SK-N-SH (cell line): ENCODE results near the gene EBP. TPM values are rescaled to one million over a fixed set of nuclear protein-coding genes. Genes with fewer than 3 reads are reported as not detected.

Experiments
- CTCF ChIA-PET: fragments of 300-600, 350-600 bp; formaldehyde crosslinking; extraction: SDS; loops from one replicate; lab custom pipeline; 2021; lab: Yijun Ruan, JAX
- POLR2A ChIA-PET: fragments of 350-600 bp; sonication (Branson Sonifier 250); formaldehyde crosslinking; extraction: SDS; loops from one replicate; lab custom pipeline; 2020; ENCODE audit warnings: antibody characterized with exemption, inconsistent platforms; lab: Yijun Ruan, JAX
- DNase-seq: peaks from one replicate; pipeline ENCODE4 v3.0.0; 2012
- H2AFZ ChIP-seq: fragments of 200-600 bp; sonication (generic); 2 replicates; pipeline ENCODE4 v1.8.1; 2016; ENCODE audit warnings: antibody characterized with exemption, mild to moderate bottlenecking, low read depth
- H3F3A ChIP-seq: fragments of 200-600 bp; sonication (generic); replicated peaks from 2 replicates; pipeline ENCODE3; 2016; ENCODE audit warnings: antibody characterized with exemption, mild to moderate bottlenecking; ENCODE audit not compliant: insufficient read depth
- H3K27ac ChIP-seq, 2 experiments: fragments of 200-500 bp in 1 of 2; fragments of 200-600 bp in 1 of 2; sonication (Bioruptor generic) in 1 of 2; sonication (generic), shearing (Covaris generic) in 1 of 2; 2 replicates each; pipeline versions ENCODE4 v1.5.1 to v1.6.1; 2014 to 2016; ENCODE audit warnings: low read depth in 2 of 2, inconsistent platforms in 1 of 2, low read length in 1 of 2, mild to moderate bottlenecking in 1 of 2, mixed read lengths in 1 of 2
- H3K27me3 ChIP-seq: fragments of 200-600 bp; sonication (generic), shearing (Covaris generic); 2 replicates; pipeline ENCODE4 v1.6.1; 2016; ENCODE audit warnings: mixed run types; ENCODE audit not compliant: insufficient read depth
- H3K36me3 ChIP-seq, 2 experiments: fragments of 200-500 bp in 1 of 2; fragments of 200-600 bp in 1 of 2; sonication (Bioruptor generic) in 1 of 2; sonication (generic) in 1 of 2; replicated peaks in 1 of 2; 2 replicates each; pipeline versions ENCODE3 to v1.5.1; 2014 to 2016; ENCODE audit warnings: low read length in 1 of 2, mild to moderate bottlenecking in 1 of 2; ENCODE audit not compliant: insufficient read depth in 2 of 2, control insufficient read depth in 1 of 2
- H3K4me1 ChIP-seq, 2 experiments: fragments of 200-500 bp in 1 of 2; fragments of 200-600 bp in 1 of 2; sonication (Bioruptor generic) in 1 of 2; sonication (generic), shearing (Covaris generic) in 1 of 2; 2 replicates each; pipeline versions ENCODE4 v1.5.1 to v1.6.1; 2014 to 2016; ENCODE audit warnings: low read depth in 1 of 2, low read length in 1 of 2, mixed run types in 1 of 2; ENCODE audit not compliant: insufficient read depth in 2 of 2, control insufficient read depth in 1 of 2
- H3K4me2 ChIP-seq: fragments of 200-600 bp; sonication (generic), shearing (Covaris generic); 2 replicates; pipeline ENCODE4 v1.6.1; 2017; ENCODE audit warnings: mixed run types
- H3K4me3 ChIP-seq, 2 experiments: fragments of 200-500 bp in 1 of 2; fragments of 200-600 bp in 1 of 2; sonication (Bioruptor generic) in 1 of 2; sonication (generic), shearing (Covaris generic) in 1 of 2; 2 replicates each; pipeline versions ENCODE4 v1.5.1 to v1.8.1; 2014 to 2016; ENCODE audit warnings: low read depth in 2 of 2, inconsistent platforms in 1 of 2, low read length in 1 of 2, mild to moderate bottlenecking in 1 of 2, mixed read lengths in 1 of 2, moderate library complexity in 1 of 2
- H3K79me2 ChIP-seq: fragments of 200-600 bp; sonication (generic); 2 replicates; pipeline ENCODE4 v1.8.1; 2017; ENCODE audit warnings: mild to moderate bottlenecking; ENCODE audit not compliant: insufficient read depth
- H3K9ac ChIP-seq: fragments of 200-600 bp; sonication (generic); 2 replicates; pipeline ENCODE4 v1.6.1; 2017; ENCODE audit warnings: mixed run types
- H3K9me2 ChIP-seq: fragments of 200-600 bp; sonication (generic); 2 replicates; pipeline ENCODE4 v1.6.1; 2017; ENCODE audit warnings: mixed run types
- H3K9me3 ChIP-seq: fragments of 200-600 bp; sonication (generic); 2 replicates; pipeline ENCODE4 v1.6.1; 2017; ENCODE audit warnings: mixed run types, mild to moderate bottlenecking, moderate library complexity
- H4K20me1 ChIP-seq: fragments of 200-600 bp; sonication (generic); 2 replicates; pipeline ENCODE4 v1.6.1; 2017; ENCODE audit warnings: mild to moderate bottlenecking, mixed run types; ENCODE audit not compliant: insufficient read depth
- EP300 ChIP-seq, 2 experiments: IDR thresholded peaks; 2 replicates each; pipeline versions ENCODE4 v1.4.0 to v1.6.1; 2012; ENCODE audit warnings: borderline replicate concordance in 1 of 2, low read depth in 1 of 2, low read length in 1 of 2
- EZH2phosphoT487 ChIP-seq: fragments of 200-600 bp; sonication (generic); IDR thresholded peaks from 2 replicates; pipeline ENCODE4 v1.6.1; 2017; ENCODE audit warnings: low read depth, mixed run types, mild to moderate bottlenecking, antibody characterized with exemption, moderate library complexity, borderline replicate concordance
- FOXJ3 ChIP-seq: sonication (generic); formaldehyde crosslinking; IDR thresholded peaks from 2 replicates; pipeline ENCODE4 v1.5.1; 2020; ENCODE audit warnings: mild to moderate bottlenecking, missing genetic modification reagents
- GABPA ChIP-seq: IDR thresholded peaks from 2 replicates; pipeline ENCODE4 v1.4.0; 2012; ENCODE audit warnings: low read depth, mild to moderate bottlenecking
- GATA2 ChIP-seq: sonication (generic); formaldehyde crosslinking; IDR thresholded peaks from 2 replicates; pipeline ENCODE4 v1.5.0; 2020; ENCODE audit warnings: mild to moderate bottlenecking, missing genetic modification reagents
- MEF2A ChIP-seq: IDR thresholded peaks from 2 replicates; pipeline ENCODE4 v1.4.0; 2012; ENCODE audit warnings: low read depth, borderline replicate concordance
- MXI1 ChIP-seq: IDR thresholded peaks from 2 replicates; pipeline ENCODE4 v1.6.1; 2012; ENCODE audit warnings: mild to moderate bottlenecking, low read depth, low read length, improper control_type of control experiment
- NFIC ChIP-seq: IDR thresholded peaks from 2 replicates; pipeline ENCODE4 v1.4.0; 2012; ENCODE audit warnings: borderline replicate concordance
- RAD21 ChIP-seq: IDR thresholded peaks from 2 replicates; pipeline ENCODE4 v1.6.1; 2012; ENCODE audit warnings: mild to moderate bottlenecking, low read length
- RCOR1 ChIP-seq: fragments of 150-350 bp; IDR thresholded peaks from 2 replicates; pipeline ENCODE4 v1.6.1; 2017; ENCODE audit warnings: antibody characterized with exemption, low read length
- SIN3A ChIP-seq: IDR thresholded peaks from 2 replicates; pipeline ENCODE4 v1.6.1; 2012; ENCODE audit warnings: low read depth, mild to moderate bottlenecking, low read length, moderate library complexity, borderline replicate concordance
- TCF12 ChIP-seq: IDR thresholded peaks from 2 replicates; pipeline ENCODE4 v1.4.0; 2012
- TEAD4 ChIP-seq: IDR thresholded peaks from 2 replicates; pipeline ENCODE4 v1.4.0; 2012; ENCODE audit warnings: mild to moderate bottlenecking, borderline replicate concordance; ENCODE audit not compliant: insufficient read depth
- WGBS: methylation state at CpG from one replicate; pipeline ENCODE4 v1.1.6; 2017; ENCODE audit warnings: low lambda C conversion rate; 5-methylcytosine and 5-hydroxymethylcytosine counted together
- polyA plus RNA-seq, 3 experiments: library from polyadenylated mRNA; depleted of rRNA; stranded (reverse); fragments of >200 nt; gene quantifications; 2 replicates each; pipeline ENCODE4 v1.2.3, GENCODE V29; 2012
- TF ChIP-seq, protein P1 (sequence below): fragments of 200-600 bp; sonication (generic); IDR thresholded peaks from 2 replicates; pipeline ENCODE4 v1.6.1; 2017; ENCODE audit warnings: antibody characterized with exemption, mild to moderate bottlenecking, moderate library complexity
- TF ChIP-seq, protein P2 (sequence below): IDR thresholded peaks from 2 replicates; pipeline ENCODE4 v1.6.1; 2012; ENCODE audit warnings: mild to moderate bottlenecking, low read depth, low read length, moderate library complexity
- TF ChIP-seq, protein P3 (sequence below): IDR thresholded peaks from 2 replicates; pipeline ENCODE4 v1.4.0; 2012; ENCODE audit warnings: low read depth, borderline replicate concordance
- TF ChIP-seq, protein P4 (sequence below): fragments of 150-350 bp; IDR thresholded peaks from 2 replicates; pipeline ENCODE4 v1.6.1; 2017; ENCODE audit warnings: antibody characterized with exemption, low read length, low read depth, borderline replicate concordance
- TF ChIP-seq, protein P5 (sequence below): IDR thresholded peaks from 2 replicates; pipeline ENCODE4; 2012

The EBP gene
- polyA plus RNA-seq, 1 of the 3 experiments (the other 2 are of a cell fraction), result 30.2 TPM

DNA sequence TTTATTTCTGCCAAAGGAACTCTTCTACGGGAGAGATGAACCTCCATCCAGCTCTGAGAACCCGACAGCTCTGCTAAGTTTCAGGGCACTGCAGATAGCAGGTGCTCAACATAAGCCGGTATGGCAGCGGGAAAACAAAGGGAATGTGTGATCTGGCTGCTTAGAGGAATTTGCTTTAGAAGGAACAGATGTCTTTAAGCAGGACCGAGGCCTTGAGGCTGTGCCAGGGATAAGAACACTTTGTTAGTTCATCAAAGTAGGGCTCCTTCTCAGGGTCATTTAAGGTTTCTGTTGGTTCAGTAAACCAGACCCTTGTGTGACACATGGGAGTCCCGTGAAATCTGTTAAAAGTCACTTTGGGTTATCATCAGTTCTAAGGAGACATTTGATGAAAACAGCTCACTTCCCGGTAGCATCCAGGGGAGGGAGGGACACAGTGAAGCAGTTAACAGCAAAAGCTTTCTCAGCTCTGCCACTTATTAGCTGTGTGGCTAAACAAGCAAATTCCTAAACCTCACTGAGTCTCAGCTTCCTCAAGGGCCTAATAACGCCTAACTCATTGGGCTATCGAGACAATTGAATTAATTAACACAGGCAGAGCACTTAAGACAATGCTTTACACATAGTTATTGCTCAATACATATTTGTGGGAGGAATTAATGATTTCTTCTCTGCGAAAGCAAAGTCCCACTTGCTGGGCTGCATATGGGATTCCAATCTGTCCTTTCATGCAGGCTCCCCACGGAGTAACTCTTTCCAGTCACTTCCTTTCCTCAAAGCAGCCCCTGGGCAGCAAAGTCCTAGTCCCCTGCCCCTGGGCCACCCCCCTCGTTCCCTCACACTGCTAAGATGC lies 48.5 kb upstream of the EBP start:
- no peaks in the 10 kb centered on the region for H3K9me3 ChIP-seq
- TF ChIP-seq, protein P1, sequence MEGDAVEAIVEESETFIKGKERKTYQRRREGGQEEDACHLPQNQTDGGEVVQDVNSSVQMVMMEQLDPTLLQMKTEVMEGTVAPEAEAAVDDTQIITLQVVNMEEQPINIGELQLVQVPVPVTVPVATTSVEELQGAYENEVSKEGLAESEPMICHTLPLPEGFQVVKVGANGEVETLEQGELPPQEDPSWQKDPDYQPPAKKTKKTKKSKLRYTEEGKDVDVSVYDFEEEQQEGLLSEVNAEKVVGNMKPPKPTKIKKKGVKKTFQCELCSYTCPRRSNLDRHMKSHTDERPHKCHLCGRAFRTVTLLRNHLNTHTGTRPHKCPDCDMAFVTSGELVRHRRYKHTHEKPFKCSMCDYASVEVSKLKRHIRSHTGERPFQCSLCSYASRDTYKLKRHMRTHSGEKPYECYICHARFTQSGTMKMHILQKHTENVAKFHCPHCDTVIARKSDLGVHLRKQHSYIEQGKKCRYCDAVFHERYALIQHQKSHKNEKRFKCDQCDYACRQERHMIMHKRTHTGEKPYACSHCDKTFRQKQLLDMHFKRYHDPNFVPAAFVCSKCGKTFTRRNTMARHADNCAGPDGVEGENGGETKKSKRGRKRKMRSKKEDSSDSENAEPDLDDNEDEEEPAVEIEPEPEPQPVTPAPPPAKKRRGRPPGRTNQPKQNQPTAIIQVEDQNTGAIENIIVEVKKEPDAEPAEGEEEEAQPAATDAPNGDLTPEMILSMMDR, result no peak
- TF ChIP-seq NFIC (no peak), GABPA (no peak), MXI1 (no peak), RAD21 (no peak), TEAD4 (no peak), RCOR1 (no peak), FOXJ3 (no peak), MEF2A (no peak), SIN3A (no peak), TCF12 (no peak), EZH2phosphoT487 (no peak), GATA2 (CRISPR knock-in tag) (no peak), EP300 (IDR thresholded peaks at IDR 0.05; ENCODE audit: borderline replicate concordance in 1 of 2, low read depth in 1 of 2, low read length in 1 of 2) (no peak)
- TF ChIP-seq, protein P2, sequence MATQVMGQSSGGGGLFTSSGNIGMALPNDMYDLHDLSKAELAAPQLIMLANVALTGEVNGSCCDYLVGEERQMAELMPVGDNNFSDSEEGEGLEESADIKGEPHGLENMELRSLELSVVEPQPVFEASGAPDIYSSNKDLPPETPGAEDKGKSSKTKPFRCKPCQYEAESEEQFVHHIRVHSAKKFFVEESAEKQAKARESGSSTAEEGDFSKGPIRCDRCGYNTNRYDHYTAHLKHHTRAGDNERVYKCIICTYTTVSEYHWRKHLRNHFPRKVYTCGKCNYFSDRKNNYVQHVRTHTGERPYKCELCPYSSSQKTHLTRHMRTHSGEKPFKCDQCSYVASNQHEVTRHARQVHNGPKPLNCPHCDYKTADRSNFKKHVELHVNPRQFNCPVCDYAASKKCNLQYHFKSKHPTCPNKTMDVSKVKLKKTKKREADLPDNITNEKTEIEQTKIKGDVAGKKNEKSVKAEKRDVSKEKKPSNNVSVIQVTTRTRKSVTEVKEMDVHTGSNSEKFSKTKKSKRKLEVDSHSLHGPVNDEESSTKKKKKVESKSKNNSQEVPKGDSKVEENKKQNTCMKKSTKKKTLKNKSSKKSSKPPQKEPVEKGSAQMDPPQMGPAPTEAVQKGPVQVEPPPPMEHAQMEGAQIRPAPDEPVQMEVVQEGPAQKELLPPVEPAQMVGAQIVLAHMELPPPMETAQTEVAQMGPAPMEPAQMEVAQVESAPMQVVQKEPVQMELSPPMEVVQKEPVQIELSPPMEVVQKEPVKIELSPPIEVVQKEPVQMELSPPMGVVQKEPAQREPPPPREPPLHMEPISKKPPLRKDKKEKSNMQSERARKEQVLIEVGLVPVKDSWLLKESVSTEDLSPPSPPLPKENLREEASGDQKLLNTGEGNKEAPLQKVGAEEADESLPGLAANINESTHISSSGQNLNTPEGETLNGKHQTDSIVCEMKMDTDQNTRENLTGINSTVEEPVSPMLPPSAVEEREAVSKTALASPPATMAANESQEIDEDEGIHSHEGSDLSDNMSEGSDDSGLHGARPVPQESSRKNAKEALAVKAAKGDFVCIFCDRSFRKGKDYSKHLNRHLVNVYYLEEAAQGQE, result no peak
- TF ChIP-seq, protein P3, sequence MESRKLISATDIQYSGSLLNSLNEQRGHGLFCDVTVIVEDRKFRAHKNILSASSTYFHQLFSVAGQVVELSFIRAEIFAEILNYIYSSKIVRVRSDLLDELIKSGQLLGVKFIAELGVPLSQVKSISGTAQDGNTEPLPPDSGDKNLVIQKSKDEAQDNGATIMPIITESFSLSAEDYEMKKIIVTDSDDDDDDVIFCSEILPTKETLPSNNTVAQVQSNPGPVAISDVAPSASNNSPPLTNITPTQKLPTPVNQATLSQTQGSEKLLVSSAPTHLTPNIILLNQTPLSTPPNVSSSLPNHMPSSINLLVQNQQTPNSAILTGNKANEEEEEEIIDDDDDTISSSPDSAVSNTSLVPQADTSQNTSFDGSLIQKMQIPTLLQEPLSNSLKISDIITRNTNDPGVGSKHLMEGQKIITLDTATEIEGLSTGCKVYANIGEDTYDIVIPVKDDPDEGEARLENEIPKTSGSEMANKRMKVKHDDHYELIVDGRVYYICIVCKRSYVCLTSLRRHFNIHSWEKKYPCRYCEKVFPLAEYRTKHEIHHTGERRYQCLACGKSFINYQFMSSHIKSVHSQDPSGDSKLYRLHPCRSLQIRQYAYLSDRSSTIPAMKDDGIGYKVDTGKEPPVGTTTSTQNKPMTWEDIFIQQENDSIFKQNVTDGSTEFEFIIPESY, result no peak
- TF ChIP-seq, protein P4, sequence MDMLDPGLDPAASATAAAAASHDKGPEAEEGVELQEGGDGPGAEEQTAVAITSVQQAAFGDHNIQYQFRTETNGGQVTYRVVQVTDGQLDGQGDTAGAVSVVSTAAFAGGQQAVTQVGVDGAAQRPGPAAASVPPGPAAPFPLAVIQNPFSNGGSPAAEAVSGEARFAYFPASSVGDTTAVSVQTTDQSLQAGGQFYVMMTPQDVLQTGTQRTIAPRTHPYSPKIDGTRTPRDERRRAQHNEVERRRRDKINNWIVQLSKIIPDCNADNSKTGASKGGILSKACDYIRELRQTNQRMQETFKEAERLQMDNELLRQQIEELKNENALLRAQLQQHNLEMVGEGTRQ, result no peak
- TF ChIP-seq, protein P5, sequence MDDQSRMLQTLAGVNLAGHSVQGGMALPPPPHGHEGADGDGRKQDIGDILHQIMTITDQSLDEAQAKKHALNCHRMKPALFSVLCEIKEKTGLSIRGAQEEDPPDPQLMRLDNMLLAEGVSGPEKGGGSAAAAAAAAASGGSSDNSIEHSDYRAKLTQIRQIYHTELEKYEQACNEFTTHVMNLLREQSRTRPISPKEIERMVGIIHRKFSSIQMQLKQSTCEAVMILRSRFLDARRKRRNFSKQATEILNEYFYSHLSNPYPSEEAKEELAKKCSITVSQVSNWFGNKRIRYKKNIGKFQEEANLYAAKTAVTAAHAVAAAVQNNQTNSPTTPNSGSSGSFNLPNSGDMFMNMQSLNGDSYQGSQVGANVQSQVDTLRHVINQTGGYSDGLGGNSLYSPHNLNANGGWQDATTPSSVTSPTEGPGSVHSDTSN, result no peak
- TF ChIP-seq, all 33 proteins: peak for 0
- no peak overlapping the region for H3K9ac ChIP-seq
- no peaks in the 10 kb centered on the region for H4K20me1 ChIP-seq
- no peaks in the 10 kb centered on the region for H3K36me3 ChIP-seq
- H3K9me2 ChIP-seq, result no peaks in the 10 kb centered on the region
- no peak overlapping the region for H2AFZ ChIP-seq
- CTCF ChIA-PET, result no interaction called here
- no peaks in the 10 kb centered on the region; the same call in 1 of the 2 replicates for H3K27me3 ChIP-seq
- WGBS, result 44% methylated on average over 12 of the region's 12 CpGs
- H3F3A ChIP-seq, result no peaks in the 10 kb centered on the region
- peaks cover 0 to 4% of the 10 kb centered on the region in 2 experiments; a peak in 1 of 4 replicates for H3K4me1 ChIP-seq
- DNase-seq, result no peak
- no peak overlapping the region for H3K4me3 ChIP-seq
- POLR2A ChIA-PET, result no interaction called here
- peaks cover 20% of the 10 kb centered on the region for H3K79me2 ChIP-seq
- no peak overlapping the region for H3K4me2 ChIP-seq
- H3K27ac ChIP-seq, result no peak overlapping the region
